Measurements from ENCODE around the gene ALX3. TPM values are rescaled to one million over a fixed set of nuclear protein-coding genes. Genes with fewer than 3 reads are reported as not detected.

ALX3 gene
- total and polyA plus RNA-seq, 2 of the 4 experiments (the other 2 are of a cell fraction) = not detected

GRCh38 chr1:110113551-110113950 is 43.1 kb upstream of the ALX3 start:
- no peak overlapping the region for H2BK120ac ChIP-seq (ENCODE audit: low read depth, low read length)
- no peak overlapping the region for H3K4me3 ChIP-seq (ENCODE audit: insufficient read depth, low read depth, low read length)
- no peak overlapping the region for H3K56ac ChIP-seq (ENCODE audit: extremely low read depth, insufficient read depth, low read length)
- no peak overlapping the region for H4K5ac ChIP-seq (ENCODE audit: low read depth, low read length)
- in situ Hi-C loops (cut with MboI; ENCODE audit: low sequenced_read_pairs) = no loop called here
- no peak overlapping the region for H2AFZ ChIP-seq (replicated peaks; ENCODE audit: low read length, poor library complexity)
- no peak overlapping the region for H2AK5ac ChIP-seq (ENCODE audit: low read depth, low read length)
- H3K79me1 ChIP-seq (ENCODE audit: low read depth in 1 of 2, low read length in 2 of 2) = no peaks in the 10 kb centered on the region
- H3K9ac ChIP-seq (ENCODE audit: low read depth, low read length) = no peak overlapping the region
- H3K18ac ChIP-seq (ENCODE audit: low read depth, low read length) = no peak overlapping the region
- BruUV-seq (replicated peaks) = no TSS peak
- no peaks in the 10 kb centered on the region for H3K4me1 ChIP-seq (ENCODE audit: control insufficient read depth, insufficient read depth, low read length)
- H2BK15ac ChIP-seq (ENCODE audit: low read depth, low read length) = no peak overlapping the region
- no peak overlapping the region for H2BK5ac ChIP-seq (ENCODE audit: low read depth, low read length, poor library complexity, severe bottlenecking)
- H3K36me3 ChIP-seq (ENCODE audit: control insufficient read depth, insufficient read depth, low read length) = no peaks in the 10 kb centered on the region
- no peak overlapping the region for H3K27ac ChIP-seq (ENCODE audit: insufficient read depth, low read length)
- WGBS, 2 experiments (ENCODE audit: extremely low coverage in 2 of 2, insufficient read length in 1 of 2) = no CpG with 5 or more reads among the region's 5 CpGs
- TF ChIP-seq POLR2A (IDR thresholded peaks at IDR 0.05; ENCODE audit: low read depth, low read length) (no peak), RCOR1 (IDR thresholded peaks at IDR 0.05; ENCODE audit: insufficient replicate concordance, low read length) (no peak)
- POLR2A ChIA-PET (ENCODE audit: unreplicated experiment) = no interaction called here
- dilution Hi-C loops (cut with HindIII; ENCODE audit: low sequenced_read_pairs, unreplicated experiment) = no loop called here
- no peak overlapping the region for H3K23ac ChIP-seq (ENCODE audit: low read depth, low read length)
- no peak overlapping the region for H3K4me2 ChIP-seq (ENCODE audit: low read depth, low read length)
- no peak overlapping the region for H4K91ac ChIP-seq (ENCODE audit: insufficient read depth, low read depth, low read length)
- peak overlapping the region; percentile 65 for H2AK9ac ChIP-seq (replicated peaks; ENCODE audit: low read depth, low read length, poor library complexity)
- peaks cover 71% of the 10 kb centered on the region for H3K27me3 ChIP-seq (ENCODE audit: control insufficient read depth, insufficient read depth, low read length)
- CTCF ChIA-PET = no interaction called here
- H3K4ac ChIP-seq (ENCODE audit: low read depth, low read length) = no peak overlapping the region
- no peaks in the 10 kb centered on the region for H3K9me3 ChIP-seq (ENCODE audit: control insufficient read depth, insufficient read depth, low read length)
- no peaks in the 10 kb centered on the region for H4K20me1 ChIP-seq (ENCODE audit: insufficient read depth, low read length)
- no peak overlapping the region for H3K14ac ChIP-seq (replicated peaks; ENCODE audit: low read depth, low read length)
- DNase-seq = no peak
- intact Hi-C loops (cut with micrococcal nuclease) = no loop called here
- no peak overlapping the region for H4K8ac ChIP-seq (ENCODE audit: low read depth in 2 of 2, low read length in 2 of 2)
- no peak for ATAC-seq (ENCODE audit: low read depth)
- no peaks in the 10 kb centered on the region for H3K9me1 ChIP-seq (ENCODE audit: insufficient read depth, low read length)
- H2BK20ac ChIP-seq (ENCODE audit: low read depth, low read length) = no peak overlapping the region
